Body of pancreas (tissue), 4 donors: ENCODE data around the gene SMPD1.

Experiments
- POLR2A ChIP-seq, 3 donors: fragments of 450-650 bp; IDR thresholded peaks; one replicate each; pipeline ENCODE4 v1.6.1; 2016; ENCODE audit warnings: antibody characterized with exemption in 3 of 3, mild to moderate bottlenecking in 2 of 3
- TF ChIP-seq, protein P1 (sequence below), 7 experiments: fragments of 450-650 bp in 4 of 7; fragments of 200-600 bp in 3 of 7; sonication (generic) in 3 of 7; IDR thresholded peaks; one replicate each; pipeline ENCODE4 v1.5.1; 2016 to 2019; ENCODE audit warnings: antibody characterized with exemption in 7 of 7

DNA sequence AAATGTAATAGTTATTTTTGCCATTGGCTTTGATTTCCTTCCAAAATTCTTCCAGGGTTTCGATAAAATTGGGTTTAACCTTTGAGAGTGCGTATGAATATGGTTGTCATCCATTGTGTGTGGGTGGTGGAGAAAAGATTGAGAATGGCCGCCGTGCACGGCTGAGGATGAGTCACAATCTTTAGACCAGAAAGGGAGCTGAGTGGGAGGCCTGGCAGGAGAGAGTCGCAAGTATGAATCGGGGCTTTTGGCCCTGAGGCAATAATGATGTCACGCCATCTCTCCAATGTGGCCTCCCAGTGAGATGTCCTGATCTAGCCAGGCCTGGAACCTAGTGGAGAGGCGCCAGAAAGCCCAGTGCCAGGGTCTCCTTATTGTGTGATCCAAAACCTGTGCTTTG, 33.1 kb upstream of the SMPD1 start:
- TF ChIP-seq POLR2A (IDR thresholded peaks at IDR 0.05), result no peak
- TF ChIP-seq, protein P1, sequence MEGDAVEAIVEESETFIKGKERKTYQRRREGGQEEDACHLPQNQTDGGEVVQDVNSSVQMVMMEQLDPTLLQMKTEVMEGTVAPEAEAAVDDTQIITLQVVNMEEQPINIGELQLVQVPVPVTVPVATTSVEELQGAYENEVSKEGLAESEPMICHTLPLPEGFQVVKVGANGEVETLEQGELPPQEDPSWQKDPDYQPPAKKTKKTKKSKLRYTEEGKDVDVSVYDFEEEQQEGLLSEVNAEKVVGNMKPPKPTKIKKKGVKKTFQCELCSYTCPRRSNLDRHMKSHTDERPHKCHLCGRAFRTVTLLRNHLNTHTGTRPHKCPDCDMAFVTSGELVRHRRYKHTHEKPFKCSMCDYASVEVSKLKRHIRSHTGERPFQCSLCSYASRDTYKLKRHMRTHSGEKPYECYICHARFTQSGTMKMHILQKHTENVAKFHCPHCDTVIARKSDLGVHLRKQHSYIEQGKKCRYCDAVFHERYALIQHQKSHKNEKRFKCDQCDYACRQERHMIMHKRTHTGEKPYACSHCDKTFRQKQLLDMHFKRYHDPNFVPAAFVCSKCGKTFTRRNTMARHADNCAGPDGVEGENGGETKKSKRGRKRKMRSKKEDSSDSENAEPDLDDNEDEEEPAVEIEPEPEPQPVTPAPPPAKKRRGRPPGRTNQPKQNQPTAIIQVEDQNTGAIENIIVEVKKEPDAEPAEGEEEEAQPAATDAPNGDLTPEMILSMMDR (IDR thresholded peaks at IDR 0.05), result no peak
